ENCODE measurements around the gene CLN3. TPM values are rescaled to one million over a fixed set of nuclear protein-coding genes. Genes with fewer than 3 reads are reported as not detected.

The CLN3 gene
- total RNA-seq, 1 experiment from 2014 or later: 41.0 TPM

DNA sequence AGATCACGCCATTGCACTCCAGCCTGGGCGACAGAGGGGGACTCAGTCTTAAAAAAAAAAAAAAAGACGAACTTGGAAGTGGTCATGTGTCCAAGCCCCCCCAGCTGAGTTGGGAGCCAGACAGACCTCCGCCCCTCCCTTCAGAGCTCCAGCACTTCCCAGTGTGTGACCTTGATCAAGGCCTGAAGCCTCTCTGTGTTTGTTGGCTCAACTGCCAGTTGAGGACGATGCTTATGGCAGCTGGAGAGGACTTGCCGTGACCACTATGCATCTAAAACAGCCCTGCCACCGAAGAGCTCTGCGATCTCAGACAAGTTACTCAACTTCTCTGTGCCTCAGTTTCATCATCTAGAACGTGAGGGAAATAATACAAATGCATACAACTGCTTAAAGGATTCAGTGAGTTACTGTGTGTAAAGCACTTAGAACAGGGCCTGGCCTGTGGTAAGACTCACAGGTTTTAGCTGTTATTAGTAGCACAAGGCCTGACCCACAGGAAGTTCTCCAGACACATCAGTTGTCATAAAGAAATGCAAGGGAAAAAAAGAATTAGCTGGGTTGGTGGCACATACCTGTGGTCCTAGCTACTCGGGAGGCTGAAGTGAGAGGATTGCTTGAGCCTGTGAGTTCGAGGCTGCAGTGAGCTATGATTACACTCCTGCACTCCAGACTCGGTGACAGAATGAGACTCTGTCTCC is 21.8 kb upstream of the CLN3 start:
- Histone ChIP-seq H3K4me1 (no peaks in the 10 kb centered on the region), H3K36me3 (ENCODE audit: control insufficient read depth, insufficient read depth, low read length) (no peaks in the 10 kb centered on the region), H3K4me3 (ENCODE audit: low read depth, low read length) (no peak overlapping the region), H3K9me3 (no peaks in the 10 kb centered on the region), H3K27me3 (replicated peaks; ENCODE audit: control insufficient read depth, insufficient read depth, low read length) (no peaks in the 10 kb centered on the region)
- ChIA-PET CTCF (no interaction called here), POLR2A (no interaction called here)
- no peak overlapping the region for H3K27ac Mint-ChIP-seq (ENCODE audit: unreplicated experiment)
- DNase-seq: no peak
- TF ChIP-seq, protein P1, sequence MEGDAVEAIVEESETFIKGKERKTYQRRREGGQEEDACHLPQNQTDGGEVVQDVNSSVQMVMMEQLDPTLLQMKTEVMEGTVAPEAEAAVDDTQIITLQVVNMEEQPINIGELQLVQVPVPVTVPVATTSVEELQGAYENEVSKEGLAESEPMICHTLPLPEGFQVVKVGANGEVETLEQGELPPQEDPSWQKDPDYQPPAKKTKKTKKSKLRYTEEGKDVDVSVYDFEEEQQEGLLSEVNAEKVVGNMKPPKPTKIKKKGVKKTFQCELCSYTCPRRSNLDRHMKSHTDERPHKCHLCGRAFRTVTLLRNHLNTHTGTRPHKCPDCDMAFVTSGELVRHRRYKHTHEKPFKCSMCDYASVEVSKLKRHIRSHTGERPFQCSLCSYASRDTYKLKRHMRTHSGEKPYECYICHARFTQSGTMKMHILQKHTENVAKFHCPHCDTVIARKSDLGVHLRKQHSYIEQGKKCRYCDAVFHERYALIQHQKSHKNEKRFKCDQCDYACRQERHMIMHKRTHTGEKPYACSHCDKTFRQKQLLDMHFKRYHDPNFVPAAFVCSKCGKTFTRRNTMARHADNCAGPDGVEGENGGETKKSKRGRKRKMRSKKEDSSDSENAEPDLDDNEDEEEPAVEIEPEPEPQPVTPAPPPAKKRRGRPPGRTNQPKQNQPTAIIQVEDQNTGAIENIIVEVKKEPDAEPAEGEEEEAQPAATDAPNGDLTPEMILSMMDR (IDR thresholded peaks at IDR 0.05; ENCODE audit: insufficient read depth in 1 of 2, low read depth in 1 of 2, low read length in 1 of 2, severe bottlenecking in 1 of 2, unreplicated experiment in 1 of 2): no peak
- BruUV-seq (replicated peaks): no TSS peak
- no peaks in the 10 kb centered on the region for H3K36me3 Mint-ChIP-seq (ENCODE audit: insufficient read depth, unreplicated experiment)
- no peak overlapping the region for H3K4me3 Mint-ChIP-seq (ENCODE audit: unreplicated experiment)
- no peaks in the 10 kb centered on the region for H3K9me3 Mint-ChIP-seq (ENCODE audit: unreplicated experiment)
- peaks cover 7% of the 10 kb centered on the region for H3K4me1 Mint-ChIP-seq (ENCODE audit: low read depth, unreplicated experiment)
- intact Hi-C loops (cut with micrococcal nuclease; ENCODE audit: unreplicated experiment): no loop called here
- H3K27me3 Mint-ChIP-seq (ENCODE audit: insufficient read depth, unreplicated experiment): no peaks in the 10 kb centered on the region

DNA sequence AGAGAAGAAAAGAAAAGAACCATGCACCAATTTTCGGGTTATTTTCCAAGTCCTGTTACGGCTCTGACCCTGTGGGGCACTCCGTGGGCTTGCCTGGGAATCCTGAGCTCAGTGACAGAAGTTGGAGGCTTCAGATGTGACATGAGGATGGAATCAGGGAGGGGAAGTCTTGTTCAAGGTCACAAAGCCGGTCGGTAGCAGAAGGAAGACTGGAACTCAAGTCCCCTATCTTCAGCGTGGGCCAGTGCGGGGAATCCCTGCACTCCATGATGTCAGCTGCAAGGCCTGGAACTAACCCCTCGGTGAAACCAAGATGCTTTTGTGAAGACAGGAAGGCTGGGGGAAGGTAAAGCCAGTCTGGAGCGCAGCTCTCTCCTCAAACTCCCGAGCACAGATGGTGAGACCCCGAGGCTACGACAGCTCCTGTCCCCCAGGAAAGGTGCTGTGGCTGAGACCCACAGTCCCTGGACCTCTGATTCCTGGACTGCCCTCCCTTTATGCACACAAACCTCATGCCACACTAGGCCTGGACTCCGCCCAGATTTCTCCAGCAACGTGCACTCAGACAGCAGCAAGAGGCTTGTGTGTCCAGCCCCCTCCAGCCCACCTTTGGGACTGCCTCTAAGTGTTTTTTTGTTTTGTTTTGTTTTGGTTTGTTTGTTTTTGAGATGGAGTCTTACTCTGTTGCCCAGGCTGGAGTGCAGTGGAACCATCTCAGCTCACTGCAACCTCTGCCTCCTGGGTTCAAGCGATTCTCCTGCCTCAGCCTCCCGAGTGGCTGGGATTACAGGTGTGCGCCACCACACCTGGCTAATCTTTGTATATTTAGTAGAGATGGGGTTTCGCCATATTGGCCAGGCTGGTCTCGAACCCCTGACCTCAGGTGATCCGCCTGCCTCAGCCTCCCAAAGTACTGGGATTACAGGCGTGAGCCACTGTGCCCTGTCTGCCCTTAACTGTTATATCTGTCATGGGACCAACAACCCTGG is 20.2 kb upstream of the CLN3 start:
- no peaks in the 10 kb centered on the region for H3K9me3 ChIP-seq
- Mint-ChIP-seq H3K27me3 (ENCODE audit: insufficient read depth, unreplicated experiment) (no peaks in the 10 kb centered on the region), H3K4me1 (ENCODE audit: low read depth, unreplicated experiment) (peaks cover 7% of the 10 kb centered on the region), H3K36me3 (ENCODE audit: insufficient read depth, unreplicated experiment) (no peaks in the 10 kb centered on the region), H3K27ac (ENCODE audit: unreplicated experiment) (no peak overlapping the region), H3K9me3 (ENCODE audit: unreplicated experiment) (no peaks in the 10 kb centered on the region), H3K4me3 (ENCODE audit: unreplicated experiment) (no peak overlapping the region)
- intact Hi-C loops (cut with micrococcal nuclease; ENCODE audit: unreplicated experiment): no loop called here
- ChIA-PET CTCF (no interaction called here), POLR2A (no interaction called here)
- no peak for DNase-seq
- no peaks in the 10 kb centered on the region for H3K36me3 ChIP-seq (ENCODE audit: control insufficient read depth, insufficient read depth, low read length)
- no peak overlapping the region for H3K4me3 ChIP-seq (ENCODE audit: low read depth, low read length)
- no peaks in the 10 kb centered on the region; the same call in 1 of the 2 replicates for H3K27me3 ChIP-seq (replicated peaks; ENCODE audit: control insufficient read depth, insufficient read depth, low read length)
- H3K4me1 ChIP-seq: no peaks in the 10 kb centered on the region
- TF ChIP-seq, protein P1 (IDR thresholded peaks at IDR 0.05; ENCODE audit: insufficient read depth in 1 of 2, low read depth in 1 of 2, low read length in 1 of 2, severe bottlenecking in 1 of 2, unreplicated experiment in 1 of 2): no peak
- BruUV-seq (replicated peaks): no TSS peak

DNA sequence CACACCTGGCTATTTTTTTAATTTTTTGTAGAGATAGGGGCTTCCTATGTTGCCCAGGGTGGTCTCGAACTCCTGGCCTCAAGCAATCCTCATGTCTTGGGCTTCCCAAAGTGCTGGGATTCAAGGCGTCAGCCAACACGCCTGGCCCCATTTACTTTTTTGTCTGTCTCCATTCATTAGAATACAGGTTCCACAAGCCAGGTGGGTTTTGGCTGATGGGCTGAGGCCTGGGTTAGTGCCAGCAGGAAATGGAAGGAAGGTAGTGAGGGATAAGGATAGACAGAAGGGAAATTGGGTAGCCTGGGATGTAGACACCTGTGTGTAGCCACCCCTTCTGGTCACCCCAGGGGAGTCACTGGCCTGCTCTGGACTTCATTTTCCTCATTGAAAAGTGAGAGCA is 19.2 kb upstream of the CLN3 start:
- Histone ChIP-seq H3K27me3 (replicated peaks; ENCODE audit: control insufficient read depth, insufficient read depth, low read length) (no peaks in the 10 kb centered on the region; the same call in 1 of the 2 replicates), H3K9me3 (no peaks in the 10 kb centered on the region), H3K36me3 (ENCODE audit: control insufficient read depth, insufficient read depth, low read length) (no peaks in the 10 kb centered on the region), H3K4me3 (ENCODE audit: low read depth, low read length) (no peak overlapping the region), H3K4me1 (peaks cover under 1% of the 10 kb centered on the region; the same call in 1 of the 2 replicates)
- ChIA-PET POLR2A (no interaction called here), CTCF (interaction anchor here (0.5 to 0.6 kb wide), 2 partner anchors 21 to 207 kb away, joined by 4 read pairs; no protein-coding TSS in a partner anchor)
- TF ChIP-seq, protein P1 (IDR thresholded peaks at IDR 0.05; ENCODE audit: insufficient read depth in 1 of 2, low read depth in 1 of 2, low read length in 1 of 2, severe bottlenecking in 1 of 2, unreplicated experiment in 1 of 2): no peak
- H3K9me3 Mint-ChIP-seq (ENCODE audit: unreplicated experiment): no peaks in the 10 kb centered on the region
- intact Hi-C loops (cut with micrococcal nuclease; ENCODE audit: unreplicated experiment): no loop called here
- no peak overlapping the region for H3K27ac Mint-ChIP-seq (ENCODE audit: unreplicated experiment)
- no peak for DNase-seq
- H3K36me3 Mint-ChIP-seq (ENCODE audit: insufficient read depth, unreplicated experiment): no peaks in the 10 kb centered on the region
- H3K4me1 Mint-ChIP-seq (ENCODE audit: low read depth, unreplicated experiment): peaks cover 7% of the 10 kb centered on the region
- no peaks in the 10 kb centered on the region for H3K27me3 Mint-ChIP-seq (ENCODE audit: insufficient read depth, unreplicated experiment)
- H3K4me3 Mint-ChIP-seq (ENCODE audit: unreplicated experiment): no peak overlapping the region
- BruUV-seq (replicated peaks): no TSS peak
